T-helper 17 cell (primary cell): ENCODE data around the gene KIAA0513. TPM values are rescaled to one million over a fixed set of nuclear protein-coding genes. Genes with fewer than 3 reads are reported as not detected.
A peak's percentile ranks its signal among the peaks of the same experiment; 100 is the strongest.
"Not testable (repeated sequence)": the region's sequence is repeated elsewhere in the genome, so short reads cannot be mapped to it uniquely, and the experiment has no call there.

Source experiments
- ATAC-seq: fragments of 150-1000 bp; cut with Tn5 transposase; 2 replicates; pipeline ENCODE4 v1.10.0; 2021; ENCODE audit warnings: mild to moderate bottlenecking, moderate library complexity
- DNase-seq, 3 donors: peaks; one replicate each; pipeline versions ENCODE4 v3.0.0 to v3.0.0-alpha.2; 2020 to 2021
- H3K9me3 ChIP-seq: one replicate; pipeline ENCODE4 v1.7.0; 2013; ENCODE audit warnings: low read length, mild to moderate bottlenecking; ENCODE audit not compliant: control insufficient read depth, poor library complexity, severe bottlenecking
- H3K27ac Mint-ChIP-seq: one replicate; pipeline ENCODE4 v1.8.0; 2022; ENCODE audit warnings: mild to moderate bottlenecking, moderate library complexity, mixed read lengths
- H3K27me3 Mint-ChIP-seq: one replicate; pipeline ENCODE4 v1.8.0; 2022; ENCODE audit warnings: mixed read lengths
- H3K36me3 Mint-ChIP-seq: one replicate; pipeline ENCODE4 v1.8.0; 2022; ENCODE audit warnings: low read depth, mixed read lengths
- H3K4me1 Mint-ChIP-seq: one replicate; pipeline ENCODE4 v1.8.0; 2022; ENCODE audit warnings: mild to moderate bottlenecking, mixed read lengths
- H3K4me3 Mint-ChIP-seq: one replicate; pipeline ENCODE4 v1.8.0; 2022; ENCODE audit warnings: mild to moderate bottlenecking, moderate library complexity, mixed read lengths
- total RNA-seq, 4 donors: library from RNA in 2 of 4; stranded (reverse) in 2 of 4; gene quantifications; one replicate each; pipeline ENCODE4 v1.2.3 and lab custom pipeline; 2022 to 2026

The KIAA0513 gene
- total RNA-seq, 2 donors from 2014 or later = 8.1 to 35.0 TPM

GRCh38 chr16:85027958-85028684 lies 526 bp downstream of the KIAA0513 start:
- ATAC-seq = peak; percentile 5
- H3K27me3 Mint-ChIP-seq = no peaks in the 10 kb centered on the region
- H3K4me1 Mint-ChIP-seq = peaks cover 24% of the 10 kb centered on the region
- peak overlapping the region; percentile 93 for H3K27ac Mint-ChIP-seq
- peak in 1 of 3 donors; percentile 19 for DNase-seq
- H3K9me3 ChIP-seq = no peaks in the 10 kb centered on the region
- H3K36me3 Mint-ChIP-seq = peaks cover 3% of the 10 kb centered on the region
- peak overlapping the region; percentile 96 for H3K4me3 Mint-ChIP-seq

DNA sequence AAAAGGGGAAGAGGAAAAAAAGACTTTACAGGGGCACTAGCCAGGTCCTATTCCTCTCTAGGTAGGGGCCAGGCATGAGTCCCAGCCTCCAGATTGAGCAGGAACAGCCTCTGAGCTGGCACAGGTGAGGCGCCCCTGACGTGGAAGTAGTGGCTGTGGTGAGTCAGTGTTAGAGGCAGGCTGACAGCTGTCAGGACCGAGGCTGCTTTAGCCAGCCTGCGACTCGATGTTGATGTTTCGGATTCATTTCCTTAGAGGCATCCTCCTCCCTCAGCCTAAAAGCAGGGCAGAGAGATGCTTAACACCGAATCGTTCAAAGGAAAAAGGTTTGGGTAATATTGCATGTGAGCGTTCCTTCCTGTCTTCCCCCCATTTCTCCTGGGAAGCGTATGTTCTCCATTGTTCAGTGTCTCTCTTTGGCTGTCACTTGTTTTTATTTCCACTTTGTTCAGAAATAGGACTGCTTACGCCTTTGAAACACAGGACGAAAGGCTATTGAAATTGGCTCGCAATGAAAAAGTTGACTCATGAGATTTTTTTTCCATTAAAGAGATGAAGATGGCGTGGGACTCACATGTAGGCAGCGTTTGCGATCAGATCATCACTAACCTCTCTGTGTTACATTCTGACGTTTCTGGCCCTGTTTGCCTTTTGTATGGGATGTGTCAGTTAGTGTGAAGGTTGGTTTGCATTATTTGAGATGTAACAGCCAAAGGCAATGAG lies 1.3 kb downstream of the KIAA0513 start:
- DNase-seq (peak; percentile 41 to 69 (median 50)), ATAC-seq (peak; percentile 73)
- H3K36me3 Mint-ChIP-seq = peaks cover 3% of the 10 kb centered on the region
- H3K27ac Mint-ChIP-seq = peak overlapping the region; percentile 93
- H3K9me3 ChIP-seq = no peaks in the 10 kb centered on the region
- H3K27me3 Mint-ChIP-seq = no peaks in the 10 kb centered on the region
- H3K4me3 Mint-ChIP-seq = peak overlapping the region; percentile 96
- peaks cover 24% of the 10 kb centered on the region for H3K4me1 Mint-ChIP-seq

GRCh38 chr16:85029408-85029784 lies 1.8 kb downstream of the KIAA0513 start:
- peaks cover 26% of the 10 kb centered on the region for H3K4me1 Mint-ChIP-seq
- peaks cover 3% of the 10 kb centered on the region for H3K36me3 Mint-ChIP-seq
- peak overlapping the region; percentile 96 for H3K4me3 Mint-ChIP-seq
- peak; percentile 22 to 52 (median 26) for DNase-seq
- peak; percentile 69 for ATAC-seq
- no peaks in the 10 kb centered on the region for H3K27me3 Mint-ChIP-seq
- peak overlapping the region; percentile 93 for H3K27ac Mint-ChIP-seq
- H3K9me3 ChIP-seq = no peaks in the 10 kb centered on the region

DNA sequence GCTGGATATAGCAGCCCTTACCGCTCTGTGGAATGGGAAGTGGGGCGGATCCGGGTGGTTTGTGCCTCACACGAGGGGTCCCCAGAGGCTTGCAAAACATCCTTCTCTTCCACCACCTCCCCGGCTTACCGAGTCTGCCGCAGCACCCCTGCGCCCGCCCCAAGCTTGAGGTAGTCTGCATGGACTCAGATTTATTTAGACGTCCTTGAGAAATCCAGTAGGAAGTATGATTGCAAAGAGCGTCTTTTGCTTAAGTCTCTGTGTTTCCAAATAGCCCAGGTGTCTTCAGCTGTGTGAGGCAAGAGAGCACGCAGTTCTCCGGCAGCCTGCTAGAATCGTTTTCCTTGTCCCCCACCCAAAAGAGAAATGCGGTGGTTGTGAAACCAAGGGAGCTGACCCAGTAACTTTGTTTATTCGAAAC lies 2.4 kb downstream of the KIAA0513 start:
- H3K4me3 Mint-ChIP-seq = no peak overlapping the region
- H3K9me3 ChIP-seq = no peaks in the 10 kb centered on the region
- no peak for ATAC-seq
- DNase-seq = no peak
- no peaks in the 10 kb centered on the region for H3K27me3 Mint-ChIP-seq
- peaks cover 3% of the 10 kb centered on the region for H3K36me3 Mint-ChIP-seq
- H3K4me1 Mint-ChIP-seq = peaks cover 24% of the 10 kb centered on the region
- H3K27ac Mint-ChIP-seq = peak overlapping the region; percentile 93

GRCh38 chr16:85031451-85031850 lies 3.9 kb downstream of the KIAA0513 start:
- ATAC-seq = no peak
- Mint-ChIP-seq H3K27me3 (no peaks in the 10 kb centered on the region), H3K36me3 (peaks cover 3% of the 10 kb centered on the region), H3K4me3 (no peak overlapping the region), H3K4me1 (peaks cover 27% of the 10 kb centered on the region), H3K27ac (peak overlapping the region; percentile 29)
- H3K9me3 ChIP-seq = no peaks in the 10 kb centered on the region
- no peak for DNase-seq

- H3K9me3 ChIP-seq, H3K4me3 Mint-ChIP-seq, DNase-seq, H3K27me3 Mint-ChIP-seq, ATAC-seq, H3K36me3 Mint-ChIP-seq: not testable (repeated sequence)
- Mint-ChIP-seq H3K27ac (peak overlapping the region; percentile 29), H3K4me1 (peaks cover 26% of the 10 kb centered on the region)
Measured at GRCh38 chr16:85032187-85032586, 4.6 kb downstream of the KIAA0513 start.

DNA sequence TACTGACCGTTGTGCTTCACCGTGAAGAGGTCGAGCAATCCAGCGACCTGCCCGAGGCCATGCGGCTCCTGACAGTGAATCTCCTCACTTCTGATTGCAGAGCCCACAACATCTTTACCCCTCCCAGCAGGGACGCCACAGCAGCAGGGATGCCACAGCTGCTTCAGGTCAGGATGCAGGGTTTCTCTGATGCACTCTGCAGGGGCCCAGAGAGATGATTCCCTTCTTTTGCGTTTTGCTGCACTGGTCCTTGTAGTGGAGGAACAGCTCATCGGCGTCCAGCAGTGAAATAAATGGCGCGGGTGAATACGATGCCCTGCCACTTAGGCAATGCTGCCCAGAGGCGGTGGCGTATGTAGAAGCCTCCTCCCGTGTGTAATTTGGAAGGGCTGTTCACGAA lies 5.6 kb downstream of the KIAA0513 start:
- H3K27ac Mint-ChIP-seq = no peak overlapping the region
- H3K36me3 Mint-ChIP-seq = peaks cover 3% of the 10 kb centered on the region
- no peaks in the 10 kb centered on the region for H3K9me3 ChIP-seq
- ATAC-seq = no peak
- no peaks in the 10 kb centered on the region for H3K27me3 Mint-ChIP-seq
- no peak overlapping the region for H3K4me3 Mint-ChIP-seq
- no peak for DNase-seq
- H3K4me1 Mint-ChIP-seq = peaks cover 24% of the 10 kb centered on the region

DNA sequence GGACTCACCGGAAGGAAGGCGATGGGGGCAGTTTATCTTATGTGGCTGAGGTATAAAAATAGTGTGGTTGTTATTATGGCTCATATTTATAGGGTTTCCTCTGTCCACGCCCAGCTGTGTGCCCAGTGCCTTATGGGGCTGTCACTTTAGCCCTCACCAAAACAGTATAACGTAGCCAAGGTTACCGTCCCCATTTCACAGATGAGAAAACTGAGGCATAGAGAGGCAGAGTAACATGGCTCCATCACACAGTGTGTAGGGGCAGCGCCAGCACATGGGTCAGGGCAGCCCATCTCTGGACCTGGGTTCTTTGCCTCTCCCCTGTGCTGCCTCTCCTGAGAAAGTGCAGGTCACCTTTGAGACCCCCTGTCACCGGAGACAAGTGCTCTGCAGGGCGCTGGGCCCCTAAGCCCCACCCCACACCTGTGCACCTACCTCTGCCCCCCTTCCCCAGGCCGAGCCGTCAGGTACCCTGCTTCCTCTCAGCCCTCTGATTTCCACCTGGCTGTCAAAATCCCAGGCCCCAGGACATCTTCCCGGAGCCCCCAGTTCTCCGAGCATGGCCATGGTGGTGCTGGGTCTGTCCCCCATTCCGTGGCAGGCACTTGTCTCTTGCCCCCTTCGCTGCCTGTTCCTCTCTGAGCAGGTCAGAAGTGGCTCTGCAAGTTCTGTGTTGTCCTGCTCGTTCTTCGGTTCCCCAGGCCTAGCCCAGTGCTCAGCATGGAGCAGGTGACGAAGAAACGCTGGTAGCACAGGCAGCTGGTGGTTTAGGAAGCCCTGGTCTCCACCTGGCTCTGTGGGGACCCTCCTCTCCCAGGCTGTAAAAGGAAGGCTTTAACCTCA lies 7.2 kb downstream of the KIAA0513 start:
- ATAC-seq (no peak), DNase-seq (no peak)
- Mint-ChIP-seq H3K27ac (no peak overlapping the region), H3K27me3 (no peaks in the 10 kb centered on the region), H3K36me3 (peaks cover 3% of the 10 kb centered on the region), H3K4me1 (peaks cover 11% of the 10 kb centered on the region), H3K4me3 (no peak overlapping the region)
- H3K9me3 ChIP-seq = no peaks in the 10 kb centered on the region

- Mint-ChIP-seq H3K4me1 (peaks cover 9% of the 10 kb centered on the region), H3K27ac (no peak overlapping the region), H3K27me3 (no peaks in the 10 kb centered on the region), H3K4me3 (no peak overlapping the region), H3K36me3 (peaks cover 3% of the 10 kb centered on the region)
- no peaks in the 10 kb centered on the region for H3K9me3 ChIP-seq
- DNase-seq = no peak
- no peak for ATAC-seq
Measured at GRCh38 chr16:85036236-85037049, 8.8 kb downstream of the KIAA0513 start.

DNA sequence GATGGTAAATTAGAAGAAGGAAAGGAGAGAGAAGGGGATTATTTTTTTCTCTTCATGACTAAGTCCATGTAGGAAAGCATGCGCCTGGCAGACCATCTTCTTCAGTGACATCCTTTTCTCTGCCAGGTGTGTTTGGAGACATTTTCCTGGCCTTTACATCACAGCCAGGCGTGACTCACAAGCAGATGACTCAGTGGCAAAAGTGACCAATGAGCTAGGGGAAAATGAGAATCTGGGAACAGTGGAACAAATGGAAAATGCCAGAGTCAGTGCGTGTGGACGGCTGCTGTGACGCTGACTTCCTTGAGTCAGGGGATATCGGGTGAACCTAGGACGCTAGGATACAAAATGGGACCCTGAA lies 9.4 kb downstream of the KIAA0513 start:
- Mint-ChIP-seq H3K4me3 (no peak overlapping the region), H3K27ac (no peak overlapping the region), H3K36me3 (no peaks in the 10 kb centered on the region)

GRCh38 chr16:85037721-85038120 lies 10.1 kb downstream of the KIAA0513 start:
- H3K27ac Mint-ChIP-seq = no peak overlapping the region
- H3K4me3 Mint-ChIP-seq = no peak overlapping the region
- peaks cover 7% of the 10 kb centered on the region for H3K4me1 Mint-ChIP-seq
- DNase-seq (no peak), ATAC-seq (no peak)
- H3K9me3 ChIP-seq = no peaks in the 10 kb centered on the region
- H3K27me3 Mint-ChIP-seq = no peaks in the 10 kb centered on the region
- H3K36me3 Mint-ChIP-seq = no peaks in the 10 kb centered on the region

More for the DNA sequence above, 9.4 kb downstream of the KIAA0513 start:
- H3K9me3 ChIP-seq = no peaks in the 10 kb centered on the region
- ATAC-seq = no peak
- no peaks in the 10 kb centered on the region for H3K27me3 Mint-ChIP-seq
- no peak for DNase-seq
- peaks cover 7% of the 10 kb centered on the region for H3K4me1 Mint-ChIP-seq

DNA sequence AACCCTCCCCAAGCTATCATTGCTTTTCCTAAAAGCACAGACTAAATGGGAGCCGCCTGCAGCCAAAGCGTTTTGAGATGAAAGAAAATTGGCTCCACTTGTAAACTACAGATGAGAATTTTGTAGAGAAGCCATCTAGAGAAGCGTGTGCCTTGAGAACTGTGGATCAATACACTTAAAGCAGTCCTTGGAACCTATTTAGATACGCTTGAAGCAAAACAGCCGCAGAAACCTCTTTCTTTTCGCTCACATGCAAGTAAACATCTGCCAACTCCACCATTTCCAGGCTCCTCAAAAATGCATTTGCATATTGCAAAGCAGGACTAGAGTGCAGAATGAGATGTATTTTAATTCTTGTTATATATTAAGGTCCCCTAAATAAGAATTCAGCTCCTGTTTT lies 13.1 kb downstream of the KIAA0513 start:
- no peaks in the 10 kb centered on the region for H3K9me3 ChIP-seq
- H3K4me3 Mint-ChIP-seq = no peak overlapping the region
- peaks cover 4% of the 10 kb centered on the region for H3K4me1 Mint-ChIP-seq
- ATAC-seq = no peak
- H3K27ac Mint-ChIP-seq = no peak overlapping the region
- H3K27me3 Mint-ChIP-seq = no peaks in the 10 kb centered on the region
- H3K36me3 Mint-ChIP-seq = no peaks in the 10 kb centered on the region
- DNase-seq = no peak
